SK-N-SH (cell line): ENCODE data around the gene RAMP1. TPM values are rescaled to one million over a fixed set of nuclear protein-coding genes. Genes with fewer than 3 reads are reported as not detected.

Source experiments
- CTCF ChIA-PET: fragments of 300-600, 350-600 bp; formaldehyde crosslinking; extraction: SDS; loops from one replicate; lab custom pipeline; 2021; lab: Yijun Ruan, JAX
- POLR2A ChIA-PET: fragments of 350-600 bp; sonication (Branson Sonifier 250); formaldehyde crosslinking; extraction: SDS; loops from one replicate; lab custom pipeline; 2020; ENCODE audit warnings: antibody characterized with exemption, inconsistent platforms; lab: Yijun Ruan, JAX
- DNase-seq: peaks from one replicate; pipeline ENCODE4 v3.0.0; 2012
- H2AFZ ChIP-seq: fragments of 200-600 bp; sonication (generic); 2 replicates; pipeline ENCODE4 v1.8.1; 2016; ENCODE audit warnings: antibody characterized with exemption, mild to moderate bottlenecking, low read depth
- H3F3A ChIP-seq: fragments of 200-600 bp; sonication (generic); replicated peaks from 2 replicates; pipeline ENCODE3; 2016; ENCODE audit warnings: antibody characterized with exemption, mild to moderate bottlenecking; ENCODE audit not compliant: insufficient read depth
- H3K27ac ChIP-seq, 2 experiments: fragments of 200-500 bp in 1 of 2; fragments of 200-600 bp in 1 of 2; sonication (Bioruptor generic) in 1 of 2; sonication (generic), shearing (Covaris generic) in 1 of 2; 2 replicates each; pipeline versions ENCODE4 v1.5.1 to v1.6.1; 2014 to 2016; ENCODE audit warnings: low read depth in 2 of 2, inconsistent platforms in 1 of 2, low read length in 1 of 2, mild to moderate bottlenecking in 1 of 2, mixed read lengths in 1 of 2
- H3K27me3 ChIP-seq: fragments of 200-600 bp; sonication (generic), shearing (Covaris generic); 2 replicates; pipeline ENCODE4 v1.6.1; 2016; ENCODE audit warnings: mixed run types; ENCODE audit not compliant: insufficient read depth
- H3K36me3 ChIP-seq, 2 experiments: fragments of 200-500 bp in 1 of 2; fragments of 200-600 bp in 1 of 2; sonication (Bioruptor generic) in 1 of 2; sonication (generic) in 1 of 2; replicated peaks in 1 of 2; 2 replicates each; pipeline versions ENCODE3 to v1.5.1; 2014 to 2016; ENCODE audit warnings: low read length in 1 of 2, mild to moderate bottlenecking in 1 of 2; ENCODE audit not compliant: insufficient read depth in 2 of 2, control insufficient read depth in 1 of 2
- H3K4me1 ChIP-seq, 2 experiments: fragments of 200-500 bp in 1 of 2; fragments of 200-600 bp in 1 of 2; sonication (Bioruptor generic) in 1 of 2; sonication (generic), shearing (Covaris generic) in 1 of 2; 2 replicates each; pipeline versions ENCODE4 v1.5.1 to v1.6.1; 2014 to 2016; ENCODE audit warnings: low read depth in 1 of 2, low read length in 1 of 2, mixed run types in 1 of 2; ENCODE audit not compliant: insufficient read depth in 2 of 2, control insufficient read depth in 1 of 2
- H3K4me2 ChIP-seq: fragments of 200-600 bp; sonication (generic), shearing (Covaris generic); 2 replicates; pipeline ENCODE4 v1.6.1; 2017; ENCODE audit warnings: mixed run types
- H3K4me3 ChIP-seq, 2 experiments: fragments of 200-500 bp in 1 of 2; fragments of 200-600 bp in 1 of 2; sonication (Bioruptor generic) in 1 of 2; sonication (generic), shearing (Covaris generic) in 1 of 2; 2 replicates each; pipeline versions ENCODE4 v1.5.1 to v1.8.1; 2014 to 2016; ENCODE audit warnings: low read depth in 2 of 2, inconsistent platforms in 1 of 2, low read length in 1 of 2, mild to moderate bottlenecking in 1 of 2, mixed read lengths in 1 of 2, moderate library complexity in 1 of 2
- H3K79me2 ChIP-seq: fragments of 200-600 bp; sonication (generic); 2 replicates; pipeline ENCODE4 v1.8.1; 2017; ENCODE audit warnings: mild to moderate bottlenecking; ENCODE audit not compliant: insufficient read depth
- H3K9ac ChIP-seq: fragments of 200-600 bp; sonication (generic); 2 replicates; pipeline ENCODE4 v1.6.1; 2017; ENCODE audit warnings: mixed run types
- H3K9me2 ChIP-seq: fragments of 200-600 bp; sonication (generic); 2 replicates; pipeline ENCODE4 v1.6.1; 2017; ENCODE audit warnings: mixed run types
- H3K9me3 ChIP-seq: fragments of 200-600 bp; sonication (generic); 2 replicates; pipeline ENCODE4 v1.6.1; 2017; ENCODE audit warnings: mixed run types, mild to moderate bottlenecking, moderate library complexity
- H4K20me1 ChIP-seq: fragments of 200-600 bp; sonication (generic); 2 replicates; pipeline ENCODE4 v1.6.1; 2017; ENCODE audit warnings: mild to moderate bottlenecking, mixed run types; ENCODE audit not compliant: insufficient read depth
- FOSL2 ChIP-seq: IDR thresholded peaks from 2 replicates; pipeline ENCODE4 v1.4.0; 2012; ENCODE audit warnings: low read depth, mild to moderate bottlenecking, moderate library complexity, borderline replicate concordance
- FOXM1 ChIP-seq: IDR thresholded peaks from 2 replicates; pipeline ENCODE4 v1.4.0; 2012; ENCODE audit warnings: low read depth, mild to moderate bottlenecking
- GATA2 ChIP-seq: sonication (generic); formaldehyde crosslinking; IDR thresholded peaks from 2 replicates; pipeline ENCODE4 v1.5.0; 2020; ENCODE audit warnings: mild to moderate bottlenecking, missing genetic modification reagents
- MEF2A ChIP-seq: IDR thresholded peaks from 2 replicates; pipeline ENCODE4 v1.4.0; 2012; ENCODE audit warnings: low read depth, borderline replicate concordance
- NRF1 ChIP-seq: IDR thresholded peaks from 2 replicates; pipeline ENCODE4 v1.6.1; 2012; ENCODE audit warnings: low read depth, mild to moderate bottlenecking, low read length
- PBX3 ChIP-seq: IDR thresholded peaks from 2 replicates; pipeline ENCODE4; 2012
- POLR2AphosphoS5 ChIP-seq: IDR thresholded peaks from 2 replicates; pipeline ENCODE4 v1.6.1; 2012; ENCODE audit warnings: low read depth, low read length
- RFX5 ChIP-seq: IDR thresholded peaks from 2 replicates; pipeline ENCODE4 v1.6.1; 2012; ENCODE audit warnings: mild to moderate bottlenecking, improper control_type of control experiment, low read length
- RXRA ChIP-seq: IDR thresholded peaks from 2 replicates; pipeline ENCODE4 v1.4.0; 2012; ENCODE audit warnings: low read depth, mild to moderate bottlenecking, borderline replicate concordance
- SMC3 ChIP-seq: IDR thresholded peaks from 2 replicates; pipeline ENCODE4 v1.6.1; 2012; ENCODE audit warnings: low read depth, low read length, improper control_type of control experiment
- TAF1 ChIP-seq: IDR thresholded peaks from 2 replicates; pipeline ENCODE4 v1.6.1; 2012; ENCODE audit warnings: low read depth, mild to moderate bottlenecking, low read length, moderate library complexity, borderline replicate concordance
- TCF12 ChIP-seq: IDR thresholded peaks from 2 replicates; pipeline ENCODE4 v1.4.0; 2012
- USF2 ChIP-seq: fragments of 150-350 bp; IDR thresholded peaks from 2 replicates; pipeline ENCODE4 v1.6.1; 2017; ENCODE audit warnings: antibody characterized with exemption, low read length, low read depth, borderline replicate concordance
- YY1 ChIP-seq: IDR thresholded peaks from 2 replicates; pipeline ENCODE4 v1.4.0; 2012; ENCODE audit warnings: low read depth, mild to moderate bottlenecking
- ZBTB33 ChIP-seq: IDR thresholded peaks from 2 replicates; pipeline ENCODE4 v1.4.0; 2012; ENCODE audit warnings: low read depth, borderline replicate concordance
- WGBS: methylation state at CpG from one replicate; pipeline ENCODE4 v1.1.6; 2017; ENCODE audit warnings: low lambda C conversion rate; 5-methylcytosine and 5-hydroxymethylcytosine counted together
- polyA plus RNA-seq, 3 experiments: library from polyadenylated mRNA; depleted of rRNA; stranded (reverse); fragments of >200 nt; gene quantifications; 2 replicates each; pipeline ENCODE4 v1.2.3, GENCODE V29; 2012

RAMP1 gene
- polyA plus RNA-seq, 1 of the 3 experiments (the other 2 are of a cell fraction): 27.9 TPM

- H3K36me3 ChIP-seq: no peaks in the 10 kb centered on the region
- peaks cover 6% of the 10 kb centered on the region for H3F3A ChIP-seq
- no peaks in the 10 kb centered on the region for H3K9me2 ChIP-seq
- ChIA-PET CTCF (interaction anchor here (0.7 to 8.0 kb wide), 7 partner anchors 15 to 401 kb away, joined by 3 to 71 read pairs (median 3); no protein-coding TSS in a partner anchor), POLR2A (interaction anchor here (0.7 to 4.1 kb wide), 3 partner anchors 24 to 61 kb away, joined by 3 to 24 read pairs (median 3); no protein-coding TSS in a partner anchor)
- no peak overlapping the region for H2AFZ ChIP-seq
- H3K9me3 ChIP-seq: no peaks in the 10 kb centered on the region
- H3K27me3 ChIP-seq: no peaks in the 10 kb centered on the region
- no peak overlapping the region for H3K9ac ChIP-seq
- TF ChIP-seq YY1 (no peak), RXRA (no peak), MEF2A (no peak), RFX5 (no peak), FOSL2 (no peak), POLR2AphosphoS5 (no peak), TAF1 (no peak), SMC3 (no peak), ZBTB33 (no peak), USF2 (no peak), NRF1 (no peak), GATA2 (CRISPR knock-in tag) (no peak)
- WGBS: 92% methylated on average over 11 of the region's 11 CpGs
- no peaks in the 10 kb centered on the region for H3K79me2 ChIP-seq
- no peak overlapping the region; a peak in 1 of 4 replicates for H3K4me3 ChIP-seq
- DNase-seq: no peak
- peaks cover 23 to 71% of the 10 kb centered on the region in 2 experiments for H3K4me1 ChIP-seq
- H3K4me2 ChIP-seq: no peak overlapping the region
- no peaks in the 10 kb centered on the region for H4K20me1 ChIP-seq
- peak overlapping the region in 1 of 2 experiments; percentile 96; a peak in 1 of 4 replicates for H3K27ac ChIP-seq
These were observed 2.6 kb downstream of the RAMP1 start for GRCh38 chr2:237861875-237862527.

GRCh38 chr2:237862528-237862895 lies 3.1 kb downstream of the RAMP1 start:
- ChIA-PET CTCF (interaction anchor here (0.7 to 8.0 kb wide), 3 partner anchors 22 to 350 kb away, joined by 3 to 71 read pairs (median 58); no protein-coding TSS in a partner anchor), POLR2A (interaction anchor here (4.1 kb wide), 1 partner anchor 24 kb away, joined by 24 read pairs; no protein-coding TSS in a partner anchor)
- no peaks in the 10 kb centered on the region for H3K9me3 ChIP-seq

More at GRCh38 chr2:237862528-237862895, 3.1 kb downstream of the RAMP1 start:
- no peak overlapping the region for H3K4me3 ChIP-seq
- peak overlapping the region in 1 of 2 experiments; percentile 96; a peak in 2 of 4 replicates for H3K27ac ChIP-seq
- TF ChIP-seq PBX3 (no peak), TCF12 (no peak), FOXM1 (no peak), USF2 (no peak)
- no peak overlapping the region for H2AFZ ChIP-seq
- no peaks in the 10 kb centered on the region for H3K36me3 ChIP-seq
- H3K79me2 ChIP-seq: no peaks in the 10 kb centered on the region
- H3K9me2 ChIP-seq: no peaks in the 10 kb centered on the region
- peaks cover 6% of the 10 kb centered on the region for H3F3A ChIP-seq
- H4K20me1 ChIP-seq: no peaks in the 10 kb centered on the region
- DNase-seq: no peak
- H3K4me2 ChIP-seq: no peak overlapping the region
- no peak overlapping the region for H3K9ac ChIP-seq
- 100% methylated on average over 2 of the region's 8 CpGs for WGBS
- no peaks in the 10 kb centered on the region for H3K27me3 ChIP-seq
- peaks cover 23 to 75% of the 10 kb centered on the region in 2 experiments for H3K4me1 ChIP-seq
